Subcutaneous adipose tissue (tissue), 4 donors: ENCODE measurements around the gene ATG2A. TPM values are rescaled to one million over a fixed set of nuclear protein-coding genes. Genes with fewer than 3 reads are reported as not detected.

Experiments used
- CTCF ChIP-seq: fragments of 450-650 bp; IDR thresholded peaks from one replicate; pipeline ENCODE4 v1.5.1; 2016; ENCODE audit warnings: low read depth, mild to moderate bottlenecking, control low read depth, antibody characterized with exemption, moderate library complexity
- total RNA-seq, 4 donors: library from RNA; depleted of rRNA; stranded (reverse); fragments of >200 nt; gene quantifications; one replicate each; pipeline ENCODE4 v1.1.0, GENCODE V29; 2016

Gene ATG2A
- total RNA-seq, 4 donors from 2014 or later = 12.4 to 47.7 (median 22.2) TPM

GRCh38 chr11:64859542-64860414 is 57.2 kb downstream of the ATG2A start:
- TF ChIP-seq CTCF = no peak

GRCh38 chr11:64858467-64859263 is 58.3 kb downstream of the ATG2A start:
- no peak for TF ChIP-seq CTCF

GRCh38 chr11:64857485-64857884 is 59.5 kb downstream of the ATG2A start:
- TF ChIP-seq CTCF = no peak

- no peak for TF ChIP-seq CTCF
Measured at GRCh38 chr11:64856382-64857227, 60.4 kb downstream of the ATG2A start.

- no peak for TF ChIP-seq CTCF
Measured at GRCh38 chr11:64855596-64856304, 61.3 kb downstream of the ATG2A start.

- TF ChIP-seq CTCF = no peak
Measured at GRCh38 chr11:64854534-64855502, 62.2 kb downstream of the ATG2A start.
